NCI-H526 (cell line): ENCODE measurements around the gene JAZF1.
"Not testable (repeated sequence)": the region's sequence is repeated elsewhere in the genome, so short reads cannot be mapped to it uniquely, and the experiment has no call there.

ENCODE experiments used
- DNase-seq, 2 experiments: peaks; one replicate each; lab custom pipeline; 2025; lab: John Stamatoyannopoulos, UW

JAZF1 gene

DNA sequence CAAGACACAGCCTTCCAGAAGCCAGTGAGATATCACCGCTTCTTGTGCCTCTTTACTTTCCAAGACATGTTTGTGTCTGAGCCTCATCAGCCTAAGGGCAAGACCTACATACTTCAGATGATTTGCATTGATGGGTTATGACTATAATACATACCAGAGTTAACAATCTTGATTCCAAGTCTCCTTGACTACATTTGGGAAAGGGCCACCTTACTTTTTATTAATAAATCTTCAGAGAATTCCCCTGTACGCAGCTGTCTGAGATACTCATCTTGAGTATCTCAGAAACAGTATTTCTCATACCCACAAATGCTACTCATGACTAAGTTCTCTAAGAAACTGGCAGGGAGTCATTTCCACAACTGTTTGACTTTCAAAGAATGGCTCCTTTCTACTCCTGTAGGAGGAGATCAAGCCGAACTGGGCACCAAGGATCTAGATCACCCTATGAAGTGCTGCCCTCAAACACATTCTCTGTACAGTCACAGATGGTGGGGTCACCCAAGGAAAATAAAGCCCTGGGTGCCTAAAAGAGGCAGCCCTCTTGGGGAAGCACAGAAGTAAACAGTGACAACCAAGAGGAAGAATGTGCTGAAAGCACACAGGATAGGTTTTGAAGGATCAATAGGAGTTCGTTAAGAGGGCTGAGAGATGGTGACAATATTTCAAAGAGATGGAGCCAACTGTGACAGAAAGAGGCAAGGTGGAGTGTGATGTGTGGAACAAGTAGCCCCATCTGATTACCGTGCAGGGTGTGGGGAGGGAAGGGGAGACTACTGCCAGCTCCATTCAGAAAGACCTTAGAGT is 138.9 kb downstream of the JAZF1 start:
- no peak for DNase-seq

DNA sequence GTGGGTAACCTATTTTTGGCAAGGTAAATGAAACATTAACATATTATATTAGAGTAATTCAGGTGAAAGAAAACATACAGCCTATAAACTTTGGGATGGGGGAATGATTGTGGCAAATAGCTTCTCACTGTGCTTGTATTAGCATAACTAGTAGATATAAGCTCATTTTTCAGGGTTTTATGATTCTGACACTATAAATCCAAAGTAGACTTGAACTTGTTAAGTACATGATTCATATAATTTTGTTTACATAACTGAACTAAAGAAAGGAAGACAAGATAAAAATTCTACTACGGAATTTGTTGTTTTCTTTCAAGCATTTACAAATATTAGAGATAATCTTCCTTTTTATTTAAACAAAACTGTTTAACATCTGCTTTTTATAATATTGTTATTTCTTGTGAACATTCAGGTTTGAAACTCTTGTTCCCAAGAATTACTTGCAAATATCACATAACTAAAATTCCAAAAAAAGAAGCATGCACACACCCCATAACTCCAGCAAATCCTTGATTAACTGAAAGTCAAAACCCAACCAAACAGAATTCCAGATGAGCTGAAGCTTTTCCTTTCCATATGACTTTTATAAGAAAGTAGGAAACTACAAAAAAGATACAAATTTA is 142.3 kb downstream of the JAZF1 start:
- no peak for DNase-seq

DNA sequence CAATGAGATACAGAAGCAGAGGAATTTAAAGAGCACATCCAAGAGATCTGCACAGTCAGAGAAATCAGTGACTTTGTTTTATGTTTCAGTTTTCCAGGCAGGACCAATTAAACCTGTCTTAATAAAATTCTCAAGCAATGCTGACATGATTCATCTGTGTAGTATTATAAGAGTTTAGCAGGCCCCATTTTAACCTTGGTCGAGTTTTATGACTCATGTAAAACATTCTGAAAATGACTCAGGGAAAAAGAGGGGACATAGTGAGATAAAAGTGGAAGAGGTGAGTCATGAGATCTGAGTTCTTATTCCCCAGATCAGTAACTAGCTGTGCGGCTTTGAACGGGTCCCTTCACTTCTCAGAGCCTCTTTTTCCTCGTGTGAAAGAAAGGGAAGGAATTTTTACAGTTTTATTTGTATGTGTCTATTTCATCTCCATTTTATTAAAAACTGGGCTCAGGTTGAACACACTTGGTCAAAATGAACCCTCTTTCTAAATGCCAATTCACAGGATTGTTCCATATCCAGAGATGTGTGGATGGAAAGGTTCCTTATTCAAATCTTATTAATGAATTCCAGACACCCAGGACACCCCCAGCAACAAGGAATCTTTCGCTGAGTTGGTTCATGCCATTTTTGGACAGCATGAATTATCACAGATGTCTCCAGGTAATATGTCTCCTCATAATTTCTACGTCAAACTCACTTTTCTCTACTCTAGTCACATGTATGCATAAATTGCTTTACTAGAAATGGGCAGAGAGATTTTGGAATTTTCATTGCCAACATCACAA is 143.2 kb downstream of the JAZF1 start:
- DNase-seq, result no peak

DNA sequence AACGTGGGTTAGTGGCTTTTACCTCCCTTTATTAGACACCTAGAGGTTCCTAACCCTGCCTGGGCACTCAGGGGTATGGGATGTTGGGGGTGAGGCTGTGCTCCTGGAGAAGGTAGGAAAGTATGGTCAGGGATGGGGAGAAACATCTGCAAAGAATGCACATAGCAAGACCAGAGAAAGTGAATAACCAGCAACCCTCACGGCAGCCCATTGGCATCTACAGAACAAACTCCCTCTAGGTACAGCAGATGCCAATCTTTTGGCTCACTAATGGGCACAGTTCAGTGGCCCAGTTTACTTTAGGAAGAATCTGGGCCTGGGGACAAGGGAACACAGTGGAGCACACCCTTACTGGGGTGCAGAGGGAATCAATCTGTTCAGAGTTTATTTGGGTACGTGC is 143.9 kb downstream of the JAZF1 start:
- no peak for DNase-seq

DNA sequence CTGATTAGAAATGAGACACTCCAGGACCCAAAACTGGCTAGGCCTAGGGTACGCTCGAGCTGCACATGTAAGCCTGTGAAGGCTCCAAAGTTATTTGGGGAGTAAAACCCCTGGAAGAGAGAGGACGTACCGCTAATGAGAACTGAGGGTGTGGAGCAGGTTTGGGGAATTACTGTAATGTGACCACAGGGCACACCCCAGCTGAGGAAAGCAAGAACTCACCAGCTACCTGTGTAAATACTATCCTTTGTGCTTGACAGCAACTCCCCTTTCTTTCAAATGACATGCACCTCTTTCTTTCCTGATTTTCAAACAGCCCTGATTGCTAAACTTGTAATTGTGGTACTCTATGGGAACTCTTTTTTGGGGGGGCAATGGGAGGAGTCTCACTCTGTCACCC is 147.2 kb downstream of the JAZF1 start:
- no peak for DNase-seq

DNA sequence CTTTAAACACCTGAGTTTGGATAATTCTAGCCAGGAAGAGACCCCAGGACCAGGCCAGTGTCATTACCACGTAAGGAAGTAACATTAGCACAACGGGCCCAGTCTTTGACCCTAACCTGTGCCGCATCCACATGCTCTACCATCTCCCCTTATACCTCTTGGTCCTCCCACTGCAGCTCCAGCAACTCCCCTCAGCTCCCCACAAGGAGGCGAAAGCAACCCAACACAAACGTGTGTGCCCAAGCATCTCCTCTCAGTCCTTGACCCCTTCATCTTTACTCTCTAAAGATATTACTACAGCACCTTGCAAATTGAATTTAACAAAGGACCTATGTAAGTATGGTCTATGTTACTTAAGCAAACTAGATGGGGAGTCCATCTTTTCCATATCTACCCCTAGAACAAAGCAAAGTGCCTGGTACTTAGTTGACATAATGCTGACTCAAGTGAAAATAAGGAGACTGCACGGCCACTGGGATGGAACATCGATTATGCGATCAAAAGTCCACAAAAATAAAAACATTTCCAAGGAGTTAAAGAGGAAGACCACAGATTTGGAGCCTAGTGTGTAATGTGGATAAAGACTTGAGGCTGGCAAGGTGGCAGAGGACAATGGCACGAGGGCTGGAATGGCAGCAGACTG is 147.7 kb downstream of the JAZF1 start:
- DNase-seq, result no peak

DNA sequence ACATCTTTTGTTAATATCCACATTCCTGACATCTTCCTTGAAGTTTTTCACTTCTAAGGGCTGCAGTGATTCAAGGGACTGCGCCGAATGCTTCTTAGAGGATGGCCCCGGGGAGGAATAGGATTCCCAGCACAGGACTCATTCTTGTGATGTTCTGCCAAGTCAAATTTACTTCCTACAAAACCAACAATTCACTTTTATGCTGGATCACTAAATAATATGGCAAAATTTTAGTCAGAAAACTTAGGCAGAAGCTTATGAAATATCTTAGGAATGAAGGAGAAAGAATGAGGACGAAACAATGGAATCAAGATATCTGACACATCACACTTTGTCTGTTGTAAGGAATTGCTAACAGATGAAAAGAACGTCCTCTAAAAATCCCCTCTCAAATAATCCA is 151.5 kb downstream of the JAZF1 start:
- DNase-seq, result no peak

DNA sequence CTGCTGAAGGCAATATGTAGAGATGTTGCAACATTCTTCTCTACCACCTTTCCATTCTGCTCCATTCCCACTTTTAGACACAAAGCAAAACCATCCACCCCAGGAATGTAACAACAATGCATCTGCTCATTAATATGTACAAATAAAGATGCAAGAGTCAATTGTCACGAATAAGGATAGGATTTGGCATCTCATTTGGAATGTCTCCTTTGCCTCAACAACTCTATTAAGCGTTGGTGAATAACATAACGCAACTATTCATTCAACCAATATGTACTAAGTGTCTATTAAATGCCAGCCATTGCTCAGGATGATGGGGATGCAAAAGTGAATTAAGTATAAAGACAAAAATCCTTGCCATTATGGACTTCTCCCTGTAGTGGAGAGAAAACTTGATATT is 152.1 kb downstream of the JAZF1 start:
- no peak for DNase-seq

DNA sequence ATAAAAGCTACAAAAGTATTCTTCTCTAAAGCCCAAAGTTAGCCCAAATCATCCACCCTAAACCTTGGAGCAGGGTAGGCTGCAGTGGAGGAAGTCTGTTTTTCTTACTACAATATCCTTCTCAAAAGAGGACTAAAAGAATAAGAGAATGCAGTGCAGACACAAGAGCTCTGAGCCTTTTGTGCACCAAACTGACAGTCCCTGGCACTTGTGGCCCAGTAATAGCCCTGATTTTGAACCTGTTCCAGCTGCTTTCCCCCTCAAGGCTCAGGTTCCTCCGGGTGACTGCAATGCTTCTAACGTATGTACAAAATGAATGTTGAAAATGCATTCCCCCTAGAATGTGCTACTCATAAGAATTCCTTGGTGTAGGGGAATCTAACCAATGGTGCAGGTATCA is 154.4 kb downstream of the JAZF1 start:
- no peak for DNase-seq

DNA sequence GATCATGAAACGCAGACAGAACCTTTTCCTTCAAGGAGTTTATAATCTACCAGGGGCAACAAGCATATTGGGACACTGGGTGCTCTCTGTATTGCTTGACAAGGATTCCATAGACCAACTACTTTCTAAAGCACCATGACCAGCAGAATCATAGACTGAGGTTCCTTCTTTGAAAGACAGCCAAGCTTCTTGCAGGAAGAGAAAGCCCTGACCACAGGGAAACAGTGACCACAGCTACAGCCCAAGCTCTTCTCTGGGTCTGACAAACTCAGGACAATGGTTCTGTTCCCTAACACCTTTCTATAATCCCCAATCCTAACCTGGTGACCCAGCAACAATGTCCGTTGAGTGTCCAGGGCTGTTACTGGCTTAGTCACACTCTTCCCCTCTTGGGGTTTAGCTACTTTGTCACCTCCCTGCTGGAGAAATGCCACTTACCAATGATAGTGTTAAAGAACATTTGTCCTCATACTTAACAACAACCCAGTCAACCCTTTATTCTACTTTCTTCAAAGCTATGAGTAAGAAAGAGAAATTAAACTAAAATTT is 155.7 kb downstream of the JAZF1 start:
- no peak for DNase-seq

DNA sequence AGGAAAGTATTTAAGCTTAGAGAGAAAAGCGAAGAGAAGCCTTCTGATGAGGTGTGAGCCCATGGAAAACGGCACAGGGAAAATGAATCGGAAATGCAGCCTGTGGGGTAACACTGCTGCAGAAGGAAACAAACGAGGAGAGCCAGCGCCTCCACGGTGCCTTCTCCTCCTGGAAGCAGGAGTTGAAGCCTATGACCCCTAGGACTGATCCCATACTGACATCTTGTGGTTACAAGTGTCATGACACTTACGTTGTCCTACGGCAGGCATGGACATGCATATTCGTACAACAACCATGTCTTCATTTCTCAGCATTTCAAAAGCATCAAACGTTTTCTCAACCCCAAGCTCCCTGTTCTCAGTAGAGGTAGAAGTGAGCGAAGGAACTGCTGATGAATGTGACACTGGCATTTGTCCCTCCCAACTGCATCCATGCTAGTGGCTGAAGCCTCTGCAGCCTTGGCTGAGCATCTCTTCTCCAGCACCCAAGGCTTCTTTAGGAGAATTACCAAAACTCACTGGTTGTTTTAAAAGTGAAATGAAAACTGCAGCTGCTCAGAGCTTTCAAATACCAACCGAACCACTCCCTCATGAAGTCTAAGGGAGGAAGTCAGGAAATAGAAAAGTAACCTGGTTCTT is 160.2 kb downstream of the JAZF1 start:
- DNase-seq, result peak; percentile 68 to 85

DNA sequence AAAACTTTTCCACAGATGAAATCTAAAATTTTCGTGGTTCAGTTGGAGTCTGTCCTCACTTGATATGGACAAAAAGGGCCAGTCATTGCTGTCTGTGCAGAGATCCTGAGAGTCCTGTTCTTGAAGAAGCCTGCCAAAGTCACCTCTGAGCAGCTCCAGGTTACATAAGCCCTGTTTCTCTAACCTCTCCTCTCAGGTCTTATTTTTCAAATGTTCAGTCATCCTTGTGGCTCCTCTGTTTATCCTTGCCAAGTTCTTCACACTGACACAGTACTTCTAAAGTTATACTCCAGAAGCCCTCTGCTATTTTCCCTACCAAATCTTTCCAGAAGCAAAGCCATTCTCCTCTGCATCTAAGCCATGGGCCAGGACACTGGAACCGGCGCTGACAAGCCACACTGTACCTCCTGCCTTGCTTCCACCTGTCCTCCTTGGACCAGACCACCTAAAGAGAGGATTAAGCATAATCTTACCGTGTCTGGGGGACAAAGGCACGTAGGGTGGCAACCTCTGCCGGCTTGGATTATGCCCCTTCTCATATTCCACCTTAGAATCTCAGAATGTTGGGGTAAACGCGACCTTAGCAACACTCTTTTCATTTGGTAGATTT is 161.6 kb downstream of the JAZF1 start:
- no peak for DNase-seq

DNA sequence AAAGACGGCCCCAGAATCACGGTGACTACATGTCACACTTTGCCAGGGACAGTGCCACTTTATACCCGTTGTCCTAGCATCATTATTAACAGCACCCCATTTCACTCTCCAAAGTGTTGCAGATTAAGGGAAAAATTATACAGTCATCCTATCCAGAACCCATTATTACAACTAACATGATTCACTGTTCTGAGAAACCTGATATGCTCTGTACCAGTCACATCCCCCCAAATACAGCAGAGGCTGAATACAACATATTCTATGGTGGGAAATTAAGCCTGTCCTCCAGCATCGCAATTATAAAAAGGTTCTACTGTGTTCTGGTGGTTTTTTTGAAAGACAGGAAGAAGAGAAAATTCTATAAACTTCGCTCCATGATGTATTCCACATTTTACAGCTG is 162.1 kb downstream of the JAZF1 start:
- DNase-seq, result no peak

DNA sequence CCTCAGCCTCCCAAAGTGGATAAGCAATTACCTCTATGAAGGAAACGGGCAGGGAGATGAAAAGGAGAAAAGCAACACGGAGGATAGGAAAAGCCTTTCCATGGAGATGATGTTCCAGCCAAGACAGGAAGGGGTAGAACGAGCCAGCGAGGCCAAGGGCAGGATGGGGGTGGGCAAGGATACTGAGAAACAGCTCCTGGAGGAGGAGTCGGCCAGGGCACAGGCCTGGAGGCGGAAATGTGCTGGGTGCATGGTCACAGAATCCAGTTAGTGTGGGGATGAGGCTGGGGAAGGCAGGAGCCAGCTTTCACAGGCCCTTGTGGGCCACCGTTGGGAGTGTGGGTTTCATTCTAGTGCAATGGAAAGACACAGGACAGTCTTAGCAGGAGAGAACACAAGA is 162.6 kb downstream of the JAZF1 start:
- DNase-seq, result no peak

DNA sequence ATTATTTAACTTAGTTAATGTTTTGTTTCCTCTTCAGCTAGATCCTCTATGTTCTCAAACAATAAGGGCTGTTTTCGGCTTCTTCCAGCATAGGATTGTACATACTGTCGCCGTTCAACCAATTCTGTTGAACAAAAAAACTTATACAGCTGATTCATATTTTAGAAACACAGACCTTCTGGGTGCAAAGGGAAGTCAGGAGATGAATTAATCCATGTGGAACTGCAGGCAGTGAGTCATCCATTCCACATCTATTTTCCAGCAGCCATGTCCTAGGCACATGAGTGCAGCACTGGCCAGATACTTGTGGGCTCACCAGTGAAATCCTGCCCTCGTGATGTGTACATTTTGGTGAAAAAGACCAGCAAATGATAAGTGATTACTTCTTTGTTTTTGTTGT is 163.2 kb downstream of the JAZF1 start:
- no peak for DNase-seq

DNA sequence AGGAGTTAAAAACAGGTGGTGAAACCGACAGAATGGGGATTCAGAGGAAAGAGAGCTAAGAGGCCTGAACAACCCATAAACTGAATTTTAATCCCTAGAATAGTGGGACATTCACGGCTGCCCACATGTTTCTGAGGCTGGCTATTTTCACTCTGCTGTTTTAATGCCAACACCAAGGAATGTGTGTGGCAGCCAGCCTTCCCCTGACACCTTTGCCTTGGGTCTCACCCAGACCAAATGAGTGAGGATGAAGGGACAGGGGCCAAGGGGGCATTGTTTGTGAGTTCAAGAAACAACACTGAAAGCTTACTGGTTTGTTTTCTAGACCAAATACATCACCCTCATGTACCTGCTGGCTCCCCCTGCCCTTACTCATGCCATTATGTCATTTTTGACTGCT is 164.3 kb downstream of the JAZF1 start:
- no peak for DNase-seq

DNA sequence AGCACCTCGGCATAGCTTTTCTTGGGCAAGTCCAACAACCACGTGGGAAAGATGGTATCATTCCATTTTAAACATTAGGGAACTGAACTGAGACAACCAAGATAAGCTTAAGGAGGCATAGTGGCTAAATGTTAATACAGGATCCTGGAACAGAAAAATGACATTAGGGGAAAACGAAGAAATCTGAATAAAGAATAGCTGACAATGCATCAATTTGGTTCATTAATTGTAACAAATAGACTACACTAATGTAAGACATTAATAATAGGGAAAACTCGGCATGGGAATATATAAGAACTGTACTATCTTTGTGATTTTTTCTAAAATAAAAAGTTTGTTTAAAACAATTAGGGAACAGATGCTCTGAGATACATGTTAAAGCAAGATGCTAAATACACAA is 165.4 kb downstream of the JAZF1 start:
- no peak for DNase-seq

DNA sequence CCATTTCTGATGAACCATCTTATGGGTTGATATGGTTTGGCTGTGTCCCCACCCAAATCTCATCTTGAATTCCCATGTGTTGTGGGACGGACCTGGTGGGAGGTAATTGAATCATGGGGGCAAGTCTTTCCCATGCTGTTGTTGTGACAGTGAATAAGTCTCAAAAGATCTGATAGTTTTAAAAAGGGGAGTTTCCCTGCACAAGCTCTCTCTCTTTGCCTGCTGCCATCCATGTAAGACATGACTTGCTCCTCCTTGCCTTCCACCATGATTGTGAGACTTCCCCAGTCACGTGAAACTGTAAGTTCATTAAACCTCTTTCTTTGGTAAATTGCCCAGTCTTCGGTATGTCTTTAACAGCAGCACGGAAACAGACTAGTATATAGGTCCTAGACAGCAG is 166.3 kb downstream of the JAZF1 start:
- DNase-seq, result not testable (repeated sequence)

DNA sequence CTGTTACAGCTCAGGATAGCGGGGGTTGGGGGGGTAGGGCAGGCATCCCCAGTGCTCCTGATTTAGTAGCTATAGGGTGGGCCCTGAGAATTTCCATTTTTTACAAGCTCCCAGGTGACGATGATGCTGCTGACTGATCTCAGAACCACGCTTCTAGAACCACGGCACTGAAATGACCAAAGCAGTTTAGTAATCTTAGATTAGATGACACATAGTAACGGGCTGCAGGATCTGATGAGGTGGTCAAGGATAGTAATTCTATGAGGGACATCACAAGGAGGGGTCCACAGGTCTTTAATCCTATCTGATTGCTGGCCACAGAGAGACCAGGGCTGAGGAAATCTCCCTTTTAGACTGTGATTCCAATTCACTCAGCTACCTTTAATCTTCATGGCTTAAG is 167.2 kb downstream of the JAZF1 start:
- DNase-seq, result no peak

DNA sequence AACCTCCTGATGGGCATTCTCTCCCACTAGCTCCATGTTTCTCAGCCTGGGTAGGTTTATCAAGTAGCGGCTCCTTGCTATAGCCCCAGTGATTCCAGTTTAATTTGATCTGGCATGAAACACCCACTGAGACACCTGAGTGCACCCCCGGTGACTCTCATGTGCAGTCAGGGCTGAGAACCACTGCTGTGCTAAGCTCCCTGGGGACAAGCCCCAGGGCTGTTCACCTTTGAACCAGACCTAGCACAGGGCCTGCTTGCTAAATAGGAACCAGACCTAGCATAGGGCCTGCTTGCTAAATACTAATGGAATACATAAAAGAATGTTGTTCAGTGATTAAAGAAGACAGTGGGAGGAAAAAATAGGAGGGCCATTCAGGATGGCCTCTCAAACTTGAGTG is 167.6 kb downstream of the JAZF1 start:
- no peak for DNase-seq

DNA sequence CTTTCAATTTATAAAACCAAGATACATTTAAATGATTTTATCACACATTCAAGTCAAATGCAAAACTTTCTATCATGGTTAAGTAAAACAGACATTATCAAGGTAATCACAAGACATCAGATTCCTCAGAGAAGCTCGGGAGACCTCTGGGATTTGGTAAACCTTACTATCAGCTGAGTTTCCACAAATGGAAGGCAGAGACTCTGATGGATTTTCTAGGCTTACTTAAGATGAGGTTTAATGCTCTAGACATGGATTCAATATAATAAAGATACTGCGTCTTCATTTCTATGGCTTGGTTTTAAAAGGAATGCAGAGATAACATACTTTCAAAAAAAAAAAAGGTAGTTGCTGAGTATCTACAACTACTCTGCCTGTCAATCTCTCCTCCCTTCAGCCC is 171.7 kb downstream of the JAZF1 start:
- no peak for DNase-seq
